GM21737 (cell line): Measurements from ENCODE around the gene NSMCE1.

Experiments used
- ATAC-seq: cut with Tn5 transposase; IDR thresholded peaks from one replicate; pipeline ENCODE4 v1.9.1; 2021; ENCODE audit warnings: mild to moderate bottlenecking, moderate library complexity; ENCODE audit not compliant: unreplicated experiment

Gene NSMCE1, protein sequence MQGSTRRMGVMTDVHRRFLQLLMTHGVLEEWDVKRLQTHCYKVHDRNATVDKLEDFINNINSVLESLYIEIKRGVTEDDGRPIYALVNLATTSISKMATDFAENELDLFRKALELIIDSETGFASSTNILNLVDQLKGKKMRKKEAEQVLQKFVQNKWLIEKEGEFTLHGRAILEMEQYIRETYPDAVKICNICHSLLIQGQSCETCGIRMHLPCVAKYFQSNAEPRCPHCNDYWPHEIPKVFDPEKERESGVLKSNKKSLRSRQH

DNA sequence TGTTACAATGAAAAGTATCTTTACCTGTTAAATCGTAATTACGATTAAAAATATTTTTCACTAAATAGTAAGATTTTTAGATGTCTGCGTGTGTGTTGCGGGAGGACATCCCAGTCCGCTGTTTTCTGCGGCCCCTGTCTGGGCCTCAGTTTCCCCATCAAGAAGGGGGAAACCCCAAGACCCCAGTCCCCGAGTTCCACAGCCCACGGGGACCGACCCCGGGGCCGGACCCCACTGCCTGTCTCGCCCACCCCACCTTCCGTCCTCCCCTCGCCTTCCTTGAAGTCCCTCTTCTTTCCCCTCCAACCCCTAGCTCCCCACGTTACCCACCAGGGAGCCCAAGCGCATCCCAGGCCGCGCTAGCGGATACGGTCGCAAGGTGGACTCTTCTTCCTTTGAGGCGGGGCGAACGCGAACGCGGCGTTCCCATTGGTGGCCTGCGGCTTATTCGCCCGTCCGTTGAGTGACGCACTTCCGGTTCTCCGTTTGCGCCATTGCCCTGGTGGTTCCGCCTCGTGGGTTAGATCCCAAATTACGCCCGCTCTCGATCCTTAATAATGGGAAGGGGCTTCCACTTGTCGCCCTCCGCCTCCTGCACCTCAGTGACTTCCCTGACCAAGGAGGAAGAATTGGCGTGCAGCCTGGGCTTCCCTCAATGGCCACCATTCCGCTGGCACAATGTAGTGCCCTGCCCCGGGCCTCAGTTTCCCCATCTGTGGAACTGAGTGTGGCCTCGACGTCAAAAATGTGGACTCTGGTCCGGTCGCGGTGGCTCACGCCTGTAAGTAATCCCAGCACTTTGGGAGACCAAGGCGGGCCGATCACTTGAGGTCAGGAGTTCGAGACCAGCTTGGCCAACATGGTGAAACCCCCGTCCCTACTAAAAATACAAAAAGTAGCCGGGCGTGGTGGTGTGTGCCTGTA, at the start of gene NSMCE1:
NSMCE1 (minus strand) TSS at position 397 of the 924 bp plus-strand sequence. CDS start 11,202 bp downstream, outside the sequence.
- ATAC-seq: peak; percentile 92

DNA sequence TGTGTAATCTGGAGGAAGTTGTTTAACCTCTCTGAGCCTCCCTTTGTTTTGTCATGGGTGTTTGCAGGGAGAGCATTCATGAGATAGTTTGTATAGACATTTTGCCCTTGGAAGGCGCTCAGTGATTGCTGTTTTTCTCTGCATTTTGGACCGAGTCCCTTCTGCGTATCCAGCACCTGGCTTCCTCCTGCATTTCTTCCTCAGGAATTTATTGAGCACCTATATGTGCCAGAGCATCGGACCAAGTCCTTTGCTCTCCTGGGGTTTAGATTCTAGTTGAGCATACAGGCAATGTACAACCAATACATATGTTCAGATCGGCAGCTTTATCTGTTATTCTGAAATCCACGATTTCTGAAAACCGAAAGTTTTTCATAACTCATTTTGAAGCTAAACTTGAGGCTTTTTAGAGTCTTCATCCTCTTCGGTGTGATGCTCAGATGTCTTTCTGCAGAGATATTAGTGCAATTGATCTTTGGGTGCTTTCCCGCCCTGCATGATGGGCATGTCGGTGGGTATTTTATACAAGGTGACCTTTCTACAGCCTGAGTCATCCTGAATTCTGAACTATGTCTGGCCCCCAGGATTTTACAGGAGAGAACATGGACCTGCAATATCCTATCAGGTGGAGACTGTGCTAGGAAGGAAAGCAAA, 49.3 kb upstream of the NSMCE1 start:
- no peak for ATAC-seq

DNA sequence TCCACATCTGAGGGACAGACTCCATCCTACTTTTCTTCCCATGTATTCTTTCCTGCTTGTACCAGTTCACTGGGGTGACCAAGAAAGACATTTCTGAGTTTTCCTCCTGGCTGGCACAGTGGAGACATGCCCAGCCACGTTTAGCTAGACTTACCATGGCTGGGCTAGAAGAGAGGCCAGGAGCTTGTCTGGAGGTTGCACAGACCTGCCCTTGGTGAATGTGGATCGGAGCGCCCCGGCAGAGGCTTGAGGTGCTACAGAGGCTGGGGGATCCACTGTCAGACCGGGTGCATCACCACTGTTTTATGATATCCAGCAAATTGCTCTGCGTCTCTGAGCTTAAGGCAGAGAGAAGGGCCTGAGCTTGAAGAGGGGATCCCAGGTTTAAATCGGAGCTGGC, 48.7 kb upstream of the NSMCE1 start:
- no peak for ATAC-seq

DNA sequence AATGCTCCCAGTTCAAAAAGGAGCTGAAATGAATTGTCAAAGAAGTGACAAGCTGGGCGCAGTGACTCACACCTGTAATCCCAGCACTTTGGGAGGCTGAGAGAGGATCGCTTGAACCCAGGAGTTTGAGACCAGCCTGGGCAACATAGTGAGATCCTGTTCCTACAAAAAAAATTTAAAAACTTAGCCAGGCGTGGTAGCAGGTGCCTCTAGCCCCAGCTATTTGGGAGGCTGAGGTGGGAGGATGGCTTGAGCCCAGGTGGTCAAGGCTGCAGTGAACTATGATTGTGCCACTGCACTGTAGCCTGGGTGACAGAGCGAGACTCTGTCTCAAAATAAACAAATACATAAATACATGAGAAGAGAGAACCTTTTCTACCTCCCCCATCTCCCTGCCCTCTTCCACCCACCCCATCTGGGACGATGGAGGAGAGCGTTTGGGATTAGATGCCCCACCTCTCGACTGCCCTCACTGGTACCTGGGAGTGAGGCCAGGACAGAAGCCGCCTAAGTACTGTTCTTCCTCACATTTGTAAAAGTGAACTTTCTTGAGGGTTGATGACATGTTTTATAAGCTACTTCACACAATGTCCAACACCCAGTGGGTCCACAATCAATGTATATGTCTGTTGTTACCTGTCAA, 47.6 kb upstream of the NSMCE1 start:
- ATAC-seq: no peak

DNA sequence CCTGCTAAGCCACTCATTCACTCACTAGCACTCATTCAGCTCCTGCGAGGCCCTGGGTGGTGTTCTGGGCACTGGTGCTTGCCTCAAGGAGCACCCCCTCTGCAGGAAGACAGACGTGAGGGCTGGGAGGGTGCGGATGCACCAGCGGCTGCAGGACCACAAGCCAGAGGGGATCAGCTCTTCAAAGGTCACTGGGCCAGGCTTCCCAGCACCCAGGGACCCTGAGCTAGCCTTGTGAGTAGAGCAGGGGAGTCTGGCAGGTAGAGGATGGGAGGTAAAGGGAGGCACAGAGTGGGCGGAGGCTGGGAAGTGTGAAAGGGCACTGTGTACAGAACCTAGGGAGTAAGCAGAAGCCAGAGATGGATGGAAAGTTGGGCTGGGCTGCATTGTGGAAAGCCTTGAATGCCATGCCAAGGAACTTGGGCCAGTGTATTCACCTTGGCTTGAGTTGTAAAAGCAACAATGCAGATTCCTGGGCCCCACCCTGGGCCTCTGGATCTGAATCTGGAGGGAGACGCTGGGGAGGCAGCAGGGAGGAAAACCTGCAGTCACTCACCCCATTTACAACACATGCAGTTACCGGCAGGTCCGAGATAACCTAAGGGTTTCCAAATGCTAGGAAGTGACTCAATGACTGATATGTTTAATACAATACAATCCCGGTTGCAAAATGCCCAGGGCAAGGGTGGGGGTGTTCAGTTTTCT, 46.9 kb upstream of the NSMCE1 start:
- no peak for ATAC-seq

DNA sequence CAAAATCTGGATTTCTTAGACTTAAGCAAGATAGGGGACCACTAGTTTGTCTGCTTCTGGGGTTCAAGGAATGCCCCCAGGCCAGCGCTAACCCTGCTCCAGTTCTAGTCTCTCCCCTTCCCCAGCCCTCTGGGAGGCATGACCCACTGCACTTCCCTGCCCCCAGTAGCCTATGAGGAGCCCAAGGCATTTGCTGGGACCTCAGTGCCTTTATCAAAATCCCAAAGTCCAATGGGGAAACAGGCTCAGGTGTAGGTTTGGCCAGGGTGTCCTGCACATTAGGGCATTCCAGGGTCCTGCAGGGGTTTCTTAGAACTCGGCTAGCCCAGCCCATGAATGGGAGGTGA, 46.4 kb upstream of the NSMCE1 start:
- ATAC-seq: no peak

DNA sequence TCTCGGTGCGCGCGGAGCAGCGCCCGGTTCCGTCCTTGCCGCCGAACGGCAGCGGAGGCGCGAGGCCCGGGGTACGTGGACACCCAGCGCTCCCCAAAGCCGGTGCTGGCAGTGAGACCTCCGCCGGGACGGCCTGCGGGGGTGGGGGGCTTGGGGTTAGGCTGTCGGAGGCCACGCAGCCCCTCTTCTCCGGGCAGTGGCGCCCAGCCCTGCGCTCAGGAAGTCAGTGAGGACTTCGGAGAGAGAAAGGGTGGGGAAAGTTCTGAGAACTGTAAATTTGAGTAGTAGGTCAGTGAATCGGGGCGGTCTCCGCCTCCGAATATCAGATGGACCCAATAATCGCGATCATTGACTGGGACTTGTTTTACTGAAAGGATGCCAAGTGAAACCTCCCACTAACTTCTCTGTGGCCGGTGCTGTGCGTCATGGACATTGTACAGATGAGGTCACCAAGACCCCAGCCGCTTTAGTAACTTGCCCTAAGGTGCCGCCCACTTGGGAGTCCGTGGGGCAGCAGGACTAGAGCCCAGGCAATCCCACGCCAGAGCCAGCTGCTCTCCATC, 45.7 kb upstream of the NSMCE1 start:
- peak; percentile 24 for ATAC-seq

DNA sequence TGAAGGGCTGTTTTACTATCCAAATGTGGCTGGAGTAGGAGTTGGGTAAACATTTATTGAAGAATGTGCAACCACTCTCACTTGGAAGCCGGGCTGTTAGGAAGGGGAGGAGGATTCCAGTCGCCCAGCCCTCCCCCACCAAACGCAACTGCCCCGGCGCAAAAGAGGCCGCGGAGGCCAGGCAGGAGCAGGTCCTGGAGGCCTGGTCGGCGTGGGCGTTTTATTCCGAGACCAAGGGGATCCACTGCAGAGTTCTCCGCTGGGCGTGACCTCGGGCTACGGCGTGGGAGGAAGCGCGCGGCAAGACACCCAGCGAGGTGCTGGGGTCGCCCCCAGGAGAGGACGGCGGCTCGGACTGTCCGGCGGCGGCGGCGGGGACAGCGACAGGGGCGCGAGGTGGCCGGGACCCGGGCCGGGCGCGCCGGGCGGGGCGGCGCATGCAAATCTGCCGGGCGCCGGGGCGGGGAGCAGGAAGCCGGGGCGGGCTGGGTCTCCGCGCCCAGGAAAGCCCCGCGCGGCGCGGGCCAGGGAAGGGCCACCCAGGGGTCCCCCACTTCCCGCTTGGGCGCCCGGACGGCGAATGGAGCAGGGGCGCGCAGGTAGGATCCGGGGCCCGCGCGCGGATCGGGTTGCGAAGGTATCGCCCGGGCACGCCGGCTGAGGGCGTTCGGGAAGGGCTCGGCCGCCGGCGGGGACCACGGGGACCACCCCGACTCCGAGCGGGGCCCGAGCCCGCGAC, 45.0 kb upstream of the NSMCE1 start, which contains the start of gene IL4R:
IL4R (plus strand) TSS at position 553 of the 739 bp plus-strand sequence. CDS start 26,230 bp downstream, outside the sequence.
- ATAC-seq: peak; percentile 43

DNA sequence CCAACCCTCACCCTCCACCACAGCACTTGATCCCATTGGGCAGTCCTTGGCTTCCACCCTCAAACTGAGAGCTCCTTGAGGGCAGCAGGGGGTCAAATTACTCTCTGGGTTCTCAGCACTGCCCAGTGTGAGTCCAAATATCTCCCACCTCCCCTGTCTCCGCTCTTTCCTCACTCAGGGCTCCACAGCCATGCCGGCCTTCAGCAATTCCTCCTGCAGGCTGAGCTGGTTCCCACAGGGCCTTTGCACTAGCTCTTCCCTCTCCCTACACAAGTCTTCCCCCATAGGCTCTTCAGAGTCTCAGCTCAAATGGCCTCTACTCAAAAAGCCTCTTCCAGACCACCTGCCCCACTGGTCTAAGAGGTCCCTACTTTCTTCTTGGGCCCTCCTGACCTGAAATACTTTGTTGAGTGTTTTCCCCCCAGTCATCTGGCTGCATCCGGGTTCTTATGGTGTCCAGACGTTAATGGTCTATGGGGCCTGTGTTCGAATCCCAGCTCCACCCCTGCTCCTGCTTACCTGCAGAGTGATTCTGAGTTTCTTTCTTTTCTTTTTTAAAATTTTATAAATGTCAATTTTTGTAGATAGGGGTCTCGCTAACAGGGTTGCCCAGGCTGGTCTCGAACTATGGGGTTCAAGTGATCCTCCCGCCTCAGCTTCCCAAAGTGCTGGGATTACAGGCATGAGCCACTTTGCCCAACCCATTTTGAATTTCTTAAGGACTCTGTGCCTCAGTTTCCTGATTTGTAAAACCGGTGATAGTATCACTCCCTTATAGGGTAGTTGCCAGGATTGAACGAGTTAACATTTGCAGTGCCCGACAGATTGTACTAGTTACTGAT, 44.2 kb upstream of the NSMCE1 start:
- ATAC-seq: no peak

DNA sequence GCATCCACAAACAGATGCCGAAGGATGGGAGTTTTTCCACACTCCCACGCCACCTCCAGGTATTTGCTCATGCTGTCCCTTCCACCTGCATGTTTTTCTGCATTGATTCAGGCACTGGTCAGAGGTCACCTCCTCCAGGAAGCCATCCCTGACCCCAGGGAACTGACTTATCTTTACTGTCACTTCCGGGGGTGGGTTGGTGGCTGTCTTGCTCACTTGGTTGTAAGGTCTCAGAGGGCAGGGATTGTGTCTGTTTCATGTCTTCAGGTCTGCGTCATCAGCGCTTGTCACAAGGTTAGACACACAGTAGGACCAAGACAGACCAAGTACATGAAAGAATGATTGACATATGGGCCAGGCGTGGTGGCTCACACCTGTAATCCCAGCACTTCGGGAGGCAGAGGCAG, 43.3 kb upstream of the NSMCE1 start:
- ATAC-seq: no peak

DNA sequence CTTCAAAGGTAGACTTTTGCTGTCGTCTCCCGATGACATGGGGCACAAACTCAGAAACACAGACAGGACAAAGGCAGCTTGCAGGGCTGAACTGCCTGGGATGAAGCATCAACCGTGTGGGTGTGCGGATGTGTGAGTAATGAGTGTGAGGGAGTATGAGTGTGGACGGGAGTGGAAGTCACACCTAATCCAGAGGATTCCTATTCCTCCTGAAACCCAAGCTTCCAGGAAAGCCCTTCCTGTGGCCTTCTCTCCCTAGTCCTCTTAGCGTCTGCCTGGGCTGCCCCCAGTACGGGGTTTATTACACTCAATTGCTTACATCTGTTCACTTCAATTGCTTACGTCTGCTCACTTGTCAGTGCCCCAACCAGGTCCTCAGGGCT, 42.9 kb upstream of the NSMCE1 start:
- ATAC-seq: no peak

DNA sequence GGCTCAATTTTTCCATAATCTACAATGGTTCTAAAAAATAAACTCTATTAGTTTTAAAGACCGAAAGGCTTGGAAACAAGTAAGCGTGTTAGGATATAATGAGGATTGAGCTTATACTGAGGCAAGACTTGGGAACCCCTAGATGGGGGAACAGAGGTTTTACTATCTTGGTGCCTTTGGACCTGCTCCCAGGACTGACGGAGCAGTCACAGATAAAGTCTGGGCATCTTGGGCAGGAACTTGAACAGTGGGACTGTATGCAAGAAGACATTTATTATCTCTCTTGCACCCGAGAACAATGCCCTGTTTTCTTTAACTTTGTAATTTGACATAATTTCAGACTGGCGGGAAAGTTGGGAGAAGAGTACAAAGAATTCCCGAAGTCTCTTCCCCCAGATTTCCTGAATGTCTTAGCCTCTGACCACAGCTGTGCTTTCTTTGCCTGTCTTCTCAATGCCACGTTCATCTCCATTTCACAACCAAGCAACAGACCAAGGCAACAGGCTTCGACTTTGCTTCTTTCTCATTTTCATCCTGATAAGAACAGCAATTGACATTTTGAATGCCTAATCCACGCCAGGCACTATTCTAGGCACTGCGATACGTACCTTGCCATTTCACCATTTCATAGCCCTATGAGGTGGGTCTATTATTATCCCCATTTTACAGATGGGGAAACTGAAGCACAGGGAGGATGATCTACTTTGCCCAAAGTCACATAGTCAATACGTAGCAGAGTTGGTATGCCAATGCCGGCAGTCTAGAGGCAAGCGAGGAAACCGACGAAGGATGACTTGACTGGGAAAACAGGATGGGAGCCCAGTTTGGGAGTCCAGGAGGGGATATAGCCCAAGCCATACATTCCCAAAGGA, 42.2 kb upstream of the NSMCE1 start:
- ATAC-seq: no peak

DNA sequence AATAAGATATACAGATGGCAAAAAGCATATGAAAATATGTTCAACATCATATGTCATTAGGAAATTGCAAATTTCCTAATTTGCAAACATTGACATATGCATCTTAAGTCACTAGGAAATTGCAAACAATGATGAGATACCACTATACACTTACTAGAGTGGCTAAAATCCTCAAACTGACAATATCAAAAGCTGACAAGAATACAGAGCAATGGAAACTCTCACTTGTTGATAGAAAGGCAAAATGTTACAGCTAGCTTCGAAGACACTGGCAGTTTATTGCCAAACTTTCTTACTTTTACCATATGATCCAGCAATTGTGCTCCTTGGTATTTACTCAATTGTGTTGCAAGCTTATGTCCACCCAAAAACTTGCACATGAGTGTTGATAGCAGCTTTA, 40.2 kb upstream of the NSMCE1 start:
- ATAC-seq: no peak

DNA sequence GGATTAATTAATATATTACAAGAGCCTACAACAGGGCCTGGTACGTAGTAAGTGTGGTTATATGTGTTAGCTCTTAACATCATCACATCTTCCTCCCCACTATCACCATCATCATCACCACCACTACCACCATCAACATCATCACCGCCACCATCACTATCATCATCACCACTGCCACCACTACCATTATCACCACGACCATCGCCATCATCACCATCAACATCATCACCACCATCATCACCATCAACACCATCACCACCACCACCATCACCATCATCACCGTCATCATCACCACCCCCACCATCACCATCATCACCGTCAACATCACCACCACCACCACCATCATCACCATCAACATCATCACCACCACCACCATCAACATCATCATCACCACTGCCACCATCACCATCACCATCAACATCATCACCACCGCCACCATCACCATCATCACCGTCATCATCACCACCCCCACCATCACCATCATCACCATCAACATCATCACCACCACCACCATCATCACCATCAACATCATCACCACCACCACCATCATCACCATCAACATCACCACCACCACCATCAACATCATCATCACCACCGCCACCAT, 37.4 kb upstream of the NSMCE1 start:
- no peak for ATAC-seq

DNA sequence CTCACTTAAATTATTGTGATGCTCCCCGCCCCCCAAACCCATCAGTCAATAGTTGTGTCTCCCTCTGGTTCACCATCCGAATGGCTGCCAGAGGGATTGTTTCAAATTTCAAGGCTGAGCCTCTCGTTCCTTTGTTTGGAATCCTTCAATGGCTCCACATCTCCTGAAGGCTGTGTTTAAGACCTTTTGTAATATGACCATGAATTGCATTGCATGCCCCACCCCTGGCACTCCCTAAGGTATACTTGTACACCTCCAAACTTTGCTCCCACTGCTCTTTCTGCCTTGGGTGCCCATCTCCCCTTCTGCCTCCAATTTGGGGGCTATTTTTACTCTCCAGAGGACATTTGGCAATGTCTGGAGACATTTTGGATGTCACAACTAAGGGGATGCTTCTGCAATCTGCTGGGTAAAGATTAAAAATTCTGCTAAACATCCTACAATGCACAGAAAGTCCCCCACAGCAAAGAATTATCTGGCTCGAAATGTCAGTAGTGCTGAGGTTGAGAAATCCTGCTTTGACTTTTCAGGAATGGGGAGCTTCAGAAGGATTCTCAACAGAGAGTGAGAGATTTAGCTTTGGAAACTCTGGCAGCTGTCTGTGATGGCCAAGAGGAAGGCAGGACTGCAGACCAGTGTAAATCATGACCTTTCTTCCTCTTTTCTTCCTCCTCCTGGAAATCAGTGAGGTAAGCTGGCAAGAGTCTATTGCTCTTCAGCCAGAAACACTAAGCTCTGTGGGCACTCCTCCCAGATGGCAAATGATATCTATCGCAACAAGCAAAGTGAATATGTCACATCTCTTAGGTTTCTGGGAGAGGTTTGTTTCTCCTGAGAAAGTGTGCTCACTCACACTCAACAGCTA, 36.5 kb upstream of the NSMCE1 start:
- no peak for ATAC-seq

DNA sequence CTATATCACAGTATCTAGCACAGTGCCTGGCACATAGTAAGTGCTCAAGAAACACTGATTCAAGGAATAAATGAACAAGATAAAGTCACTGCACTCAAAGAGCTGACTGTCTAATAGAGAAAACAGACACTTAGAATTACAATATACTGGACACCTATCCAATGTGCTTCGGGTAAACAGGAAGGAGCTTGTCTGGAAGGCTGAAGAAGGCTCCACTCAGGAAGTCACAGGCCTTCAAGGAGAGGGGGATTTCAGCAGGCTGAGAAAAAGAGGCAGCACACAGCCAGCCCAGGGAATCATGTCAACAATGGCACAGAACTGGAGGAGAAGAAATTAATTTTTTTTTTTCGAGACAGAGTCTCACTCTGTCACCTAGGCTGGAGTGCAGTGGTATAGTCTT, 35.5 kb upstream of the NSMCE1 start:
- no peak for ATAC-seq
